ENCODE data around the gene DCST1.

DCST1 gene

DNA sequence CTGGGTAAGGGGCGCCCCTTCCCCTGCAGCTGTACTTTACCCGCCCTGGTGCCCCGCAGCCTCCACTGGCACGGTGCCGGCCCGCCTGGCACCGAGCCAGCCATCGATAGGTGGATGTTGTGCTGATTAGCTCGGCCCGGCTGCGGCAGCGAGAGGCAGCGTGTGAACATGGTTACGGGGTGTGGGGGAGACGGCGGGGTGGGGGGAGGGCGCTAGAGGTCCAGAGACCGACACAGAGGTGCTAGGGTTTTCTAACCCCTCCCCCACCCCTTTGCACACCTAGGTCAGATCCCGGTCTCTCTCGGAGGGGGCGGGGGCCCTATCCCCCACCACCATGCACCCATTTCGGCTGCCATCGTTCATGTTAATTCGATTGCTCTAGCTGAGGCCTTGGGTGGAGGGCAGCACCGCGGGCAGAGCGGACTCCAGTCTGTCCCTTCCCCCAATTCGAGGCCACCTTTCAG, 36.6 kb downstream of the DCST1 start:
- TF ChIP-seq EZH2phosphoT487 (conservative IDR thresholded peaks at IDR 0.05; ENCODE audit: low read length) (no peak), CTCF (IDR thresholded peaks at IDR 0.05; ENCODE audit: insufficient read depth, low read length, poor library complexity, severe bottlenecking) (no peak)
- H3F3A ChIP-seq (ENCODE audit: insufficient read depth), result peaks cover 8% of the 10 kb centered on the region; the same call in 1 of the 2 replicates
- H3K79me2 ChIP-seq (ENCODE audit: insufficient read depth, low read length), result no peaks in the 10 kb centered on the region
- H3K27ac ChIP-seq (ENCODE audit: low read depth, low read length), result no peak overlapping the region
- no peak overlapping the region for H3K4me3 ChIP-seq (ENCODE audit: insufficient read depth, low read length, poor library complexity, severe bottlenecking)
- no peaks in the 10 kb centered on the region for H3K9me2 ChIP-seq (replicated peaks; ENCODE audit: insufficient read depth, low read length)
- no peaks in the 10 kb centered on the region for H3K9me3 ChIP-seq (ENCODE audit: insufficient read depth, low read length)
- no peaks in the 10 kb centered on the region for H4K20me1 ChIP-seq (ENCODE audit: low read depth, low read length)
- H3K36me3 ChIP-seq (ENCODE audit: low read length), result no peaks in the 10 kb centered on the region
- H3K4me2 ChIP-seq (ENCODE audit: low read depth, low read length, poor library complexity, severe bottlenecking), result no peak overlapping the region
- H3K9ac ChIP-seq (ENCODE audit: low read length), result no peak overlapping the region
- H3K27me3 ChIP-seq (ENCODE audit: low read length), result no peaks in the 10 kb centered on the region
- no peak overlapping the region for H2AFZ ChIP-seq (ENCODE audit: low read depth, low read length, severe bottlenecking)

DNA sequence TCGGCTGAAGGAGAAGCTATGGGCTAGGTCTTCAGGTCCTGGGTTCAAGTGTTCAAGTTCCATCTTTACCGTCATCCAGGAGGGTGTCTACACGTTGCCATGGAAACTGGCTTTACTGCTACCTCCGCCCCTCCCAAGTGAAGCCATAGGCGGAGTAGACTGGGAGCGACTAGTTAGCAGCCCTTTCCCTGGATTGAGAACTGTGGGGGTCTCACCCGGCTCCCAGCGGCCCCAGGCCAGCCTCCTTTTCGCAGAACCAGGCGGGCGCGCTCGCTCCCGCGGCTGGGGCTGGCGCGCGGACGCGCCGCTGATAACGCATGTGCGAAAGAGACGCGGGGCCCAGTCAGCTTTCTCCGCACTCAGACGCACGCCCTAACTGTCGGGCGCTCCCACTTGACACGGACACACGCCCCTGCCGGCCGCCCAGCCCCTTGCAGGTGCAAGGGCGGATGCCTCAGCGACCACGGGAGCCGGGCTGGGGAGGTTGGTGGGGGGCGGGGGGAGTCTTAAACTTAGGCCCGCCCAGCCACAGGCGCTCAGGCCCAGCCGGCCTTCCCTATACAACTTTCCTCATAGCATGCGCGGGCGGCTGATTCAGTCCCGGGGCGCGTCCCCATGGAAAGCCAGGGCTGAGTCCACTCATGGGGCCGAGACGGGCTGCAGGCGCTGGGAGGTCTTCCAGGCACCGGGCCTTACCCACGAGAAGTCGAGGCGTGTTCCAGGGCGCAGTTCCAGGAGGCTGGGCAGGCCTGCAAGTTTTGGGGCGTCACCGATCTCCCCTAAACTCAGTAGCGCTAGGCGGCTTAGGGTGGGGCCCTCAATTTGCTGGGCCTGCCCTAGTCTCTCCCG, 37.3 kb downstream of the DCST1 start:
- Histone ChIP-seq H3K9me2 (replicated peaks; ENCODE audit: insufficient read depth, low read length) (no peaks in the 10 kb centered on the region), H3K27ac (ENCODE audit: low read depth, low read length) (no peak overlapping the region), H4K20me1 (ENCODE audit: low read depth, low read length) (no peaks in the 10 kb centered on the region), H2AFZ (ENCODE audit: low read depth, low read length, severe bottlenecking) (no peak overlapping the region), H3K27me3 (ENCODE audit: low read length) (no peaks in the 10 kb centered on the region), H3K9ac (ENCODE audit: low read length) (no peak overlapping the region), H3K4me2 (ENCODE audit: low read depth, low read length, poor library complexity, severe bottlenecking) (peak overlapping the region; percentile 6), H3F3A (ENCODE audit: insufficient read depth) (peaks cover 8% of the 10 kb centered on the region; the same call in 1 of the 2 replicates), H3K9me3 (ENCODE audit: insufficient read depth, low read length) (no peaks in the 10 kb centered on the region), H3K36me3 (ENCODE audit: low read length) (no peaks in the 10 kb centered on the region), H3K4me3 (ENCODE audit: insufficient read depth, low read length, poor library complexity, severe bottlenecking) (no peak overlapping the region), H3K79me2 (ENCODE audit: insufficient read depth, low read length) (no peaks in the 10 kb centered on the region)
- TF ChIP-seq CTCF (IDR thresholded peaks at IDR 0.05; ENCODE audit: insufficient read depth, low read length, poor library complexity, severe bottlenecking), result peak; percentile 11
- no peak for TF ChIP-seq EZH2phosphoT487 (conservative IDR thresholded peaks at IDR 0.05; ENCODE audit: low read length)

DNA sequence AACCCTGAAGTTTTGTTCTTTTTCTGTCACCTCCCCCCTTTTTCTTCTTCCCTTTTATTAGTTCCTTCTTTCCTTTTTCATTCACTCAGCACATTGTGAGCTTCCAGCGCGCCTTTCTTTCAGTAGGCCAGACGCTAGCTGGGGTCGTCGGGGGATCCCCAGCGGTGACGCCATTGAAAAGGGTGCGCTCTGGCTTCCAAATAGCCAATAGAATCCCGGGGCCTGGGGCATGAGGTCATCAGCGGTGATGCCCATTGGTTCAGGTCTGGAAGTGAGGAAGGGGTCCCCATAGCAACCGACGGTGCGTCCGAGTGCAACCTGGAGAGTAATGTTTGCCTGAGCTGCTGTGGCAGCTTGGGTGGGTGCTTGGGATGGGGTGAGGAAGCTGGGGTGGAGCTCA, 38.1 kb downstream of the DCST1 start:
- Histone ChIP-seq H3K4me3 (ENCODE audit: insufficient read depth, low read length, poor library complexity, severe bottlenecking) (no peak overlapping the region), H3K36me3 (ENCODE audit: low read length) (no peaks in the 10 kb centered on the region), H3K9ac (ENCODE audit: low read length) (no peak overlapping the region), H3F3A (ENCODE audit: insufficient read depth) (peaks cover 8% of the 10 kb centered on the region; the same call in 1 of the 2 replicates), H3K27ac (ENCODE audit: low read depth, low read length) (no peak overlapping the region), H3K4me2 (ENCODE audit: low read depth, low read length, poor library complexity, severe bottlenecking) (no peak overlapping the region), H3K9me3 (ENCODE audit: insufficient read depth, low read length) (no peaks in the 10 kb centered on the region), H3K27me3 (ENCODE audit: low read length) (no peaks in the 10 kb centered on the region), H2AFZ (ENCODE audit: low read depth, low read length, severe bottlenecking) (no peak overlapping the region), H3K9me2 (replicated peaks; ENCODE audit: insufficient read depth, low read length) (no peaks in the 10 kb centered on the region), H4K20me1 (ENCODE audit: low read depth, low read length) (no peaks in the 10 kb centered on the region), H3K79me2 (ENCODE audit: insufficient read depth, low read length) (no peaks in the 10 kb centered on the region)
- TF ChIP-seq EZH2phosphoT487 (conservative IDR thresholded peaks at IDR 0.05; ENCODE audit: low read length) (no peak), CTCF (IDR thresholded peaks at IDR 0.05; ENCODE audit: insufficient read depth, low read length, poor library complexity, severe bottlenecking) (no peak)
